CD14-positive monocyte (primary cell): Measurements from ENCODE around the gene HDGFL3. TPM values are rescaled to one million over a fixed set of nuclear protein-coding genes. Genes with fewer than 3 reads are reported as not detected.
"Not testable (repeated sequence)": the region's sequence is repeated elsewhere in the genome, so short reads cannot be mapped to it uniquely, and the experiment has no call there.

ENCODE experiments used
- DNase-seq, 3 donors: peaks; one replicate each; pipeline ENCODE4 v3.0.0-alpha.2; 2011 to 2022
- H2AFZ ChIP-seq: 2 replicates; pipeline ENCODE4 v1.6.0; 2012; ENCODE audit warnings: mild to moderate bottlenecking, low read depth, low read length, inconsistent platforms; ENCODE audit not compliant: insufficient read depth, poor library complexity, severe bottlenecking
- H3K27ac ChIP-seq, 2 donors: 1 replicate in 1 of 2; 2 replicates in 1 of 2; pipeline ENCODE4 v1.5.1; 2012 to 2013; ENCODE audit warnings: low read length in 2 of 2, control low read depth in 1 of 2, inconsistent platforms in 1 of 2, low read depth in 1 of 2, mild to moderate bottlenecking in 1 of 2
- H3K27me3 ChIP-seq, 2 donors: one replicate each; pipeline versions ENCODE4 v1.6.0 to v1.6.1; 2011 to 2013; ENCODE audit warnings: low read length in 2 of 2; ENCODE audit not compliant: control insufficient read depth in 2 of 2, insufficient read depth in 2 of 2
- H3K36me3 ChIP-seq, 2 donors: replicated peaks in 1 of 2; 1 replicate in 1 of 2; 2 replicates in 1 of 2; pipeline versions ENCODE4 v1.5.1 to v1.6.1; 2012 to 2013; ENCODE audit warnings: low read length in 2 of 2, control low read depth in 1 of 2, inconsistent platforms in 1 of 2, mild to moderate bottlenecking in 1 of 2; ENCODE audit not compliant: insufficient read depth in 2 of 2, control insufficient read depth in 1 of 2
- H3K4me1 ChIP-seq, 2 donors: 1 replicate in 1 of 2; 2 replicates in 1 of 2; pipeline versions ENCODE4 v1.5.1 to v1.6.1; 2012 to 2013; ENCODE audit warnings: low read length in 2 of 2, control low read depth in 1 of 2, inconsistent platforms in 1 of 2, mild to moderate bottlenecking in 1 of 2, moderate library complexity in 1 of 2; ENCODE audit not compliant: insufficient read depth in 2 of 2, control insufficient read depth in 1 of 2
- H3K4me2 ChIP-seq: replicated peaks from 2 replicates; pipeline ENCODE3; 2012; ENCODE audit warnings: low read length, moderate library complexity, mild to moderate bottlenecking; ENCODE audit not compliant: poor library complexity, severe bottlenecking; ENCODE audit errors: extremely low read depth
- H3K4me3 ChIP-seq, 3 experiments: fragments of 200-600 bp in 1 of 3; sonication (generic) in 1 of 3; replicated peaks in 1 of 3; 1 replicate in 2 of 3; 2 replicates in 1 of 3; pipeline ENCODE4 v1.5.1; 2011 to 2013; ENCODE audit warnings: low read length in 3 of 3, mild to moderate bottlenecking in 3 of 3, control low read depth in 2 of 3, low read depth in 2 of 3, inconsistent platforms in 1 of 3, moderate library complexity in 1 of 3
- H3K79me2 ChIP-seq: 2 replicates; pipeline ENCODE4 v1.6.0; 2012; ENCODE audit warnings: mild to moderate bottlenecking, control low read depth, inconsistent platforms, low read length, moderate library complexity; ENCODE audit not compliant: insufficient read depth
- H3K9ac ChIP-seq: 2 replicates; pipeline ENCODE4 v1.6.0; 2017; ENCODE audit warnings: low read length, mild to moderate bottlenecking; ENCODE audit not compliant: insufficient read depth, poor library complexity, severe bottlenecking
- H3K9me3 ChIP-seq, 2 donors: replicated peaks in 1 of 2; 1 replicate in 1 of 2; 2 replicates in 1 of 2; pipeline versions ENCODE4 v1.5.1 to v1.6.1; 2012 to 2013; ENCODE audit warnings: low read length in 2 of 2, control low read depth in 1 of 2; ENCODE audit not compliant: control insufficient read depth in 1 of 2, insufficient read depth in 1 of 2
- H4K20me1 ChIP-seq: 2 replicates; pipeline ENCODE4 v1.6.0; 2012; ENCODE audit warnings: mild to moderate bottlenecking, low read length, control low read depth, moderate library complexity; ENCODE audit not compliant: insufficient read depth
- H3K27ac Mint-ChIP-seq, 7 donors: one replicate each; pipeline ENCODE4 v1.8.0; 2020; ENCODE audit warnings: mild to moderate bottlenecking in 7 of 7, mixed read lengths in 7 of 7, moderate library complexity in 6 of 7, inconsistent platforms in 2 of 7
- H3K27me3 Mint-ChIP-seq, 3 donors: one replicate each; pipeline ENCODE4 v1.8.0; 2021 to 2022; ENCODE audit warnings: low read depth in 3 of 3, mild to moderate bottlenecking in 3 of 3, mixed read lengths in 3 of 3, moderate library complexity in 3 of 3, inconsistent platforms in 1 of 3
- H3K36me3 Mint-ChIP-seq, 2 donors: one replicate each; pipeline ENCODE4 v1.8.0; 2020; ENCODE audit warnings: mixed read lengths in 2 of 2, inconsistent platforms in 1 of 2, mild to moderate bottlenecking in 1 of 2
- H3K4me1 Mint-ChIP-seq: one replicate; pipeline ENCODE4 v1.8.0; 2020; ENCODE audit warnings: mild to moderate bottlenecking, mixed read lengths
- H3K4me3 Mint-ChIP-seq, 2 donors: one replicate each; pipeline ENCODE4 v1.8.0; 2020; ENCODE audit warnings: mild to moderate bottlenecking in 2 of 2, mixed read lengths in 2 of 2, moderate library complexity in 1 of 2
- H3K9me3 Mint-ChIP-seq, 7 donors: one replicate each; pipeline ENCODE4 v1.8.0; 2020 to 2022; ENCODE audit warnings: mixed read lengths in 7 of 7, mild to moderate bottlenecking in 6 of 7, moderate library complexity in 6 of 7, inconsistent platforms in 2 of 7
- CTCF ChIP-seq: fragments of 200-600 bp; IDR thresholded peaks from one replicate; pipeline ENCODE4 v1.8.0; 2022; ENCODE audit warnings: antibody characterized with exemption, mild to moderate bottlenecking
- WGBS: methylation state at CpG from one replicate; pipeline ENCODE4 v1.1.5; 2013; ENCODE audit warnings: missing lambda C conversion rate; ENCODE audit not compliant: insufficient coverage; 5-methylcytosine and 5-hydroxymethylcytosine counted together
- intact Hi-C, 2 donors: fragments of 100-400 bp; cut with micrococcal nuclease; formaldehyde crosslinking; loops; one replicate each; pipeline versions ENCODE4 v1.15.0 to v1.15.1; 2023
- polyA plus RNA-seq, 3 donors: library from polyadenylated mRNA; depleted of rRNA in 1 of 3; unstranded in 2 of 3; stranded (reverse) in 1 of 3; fragments of 300-500 nt in 2 of 3; fragments of >200 nt in 1 of 3; fragmentation: Illumina TruSeq in 2 of 3; gene quantifications; 1 replicate in 2 of 3; 2 replicates in 1 of 3; pipeline ENCODE4 v1.2.3, GENCODE V29; 2012 to 2021

Gene HDGFL3
- polyA plus RNA-seq, 3 donors, result 0.35 to 1.1 (median 0.69) TPM

DNA sequence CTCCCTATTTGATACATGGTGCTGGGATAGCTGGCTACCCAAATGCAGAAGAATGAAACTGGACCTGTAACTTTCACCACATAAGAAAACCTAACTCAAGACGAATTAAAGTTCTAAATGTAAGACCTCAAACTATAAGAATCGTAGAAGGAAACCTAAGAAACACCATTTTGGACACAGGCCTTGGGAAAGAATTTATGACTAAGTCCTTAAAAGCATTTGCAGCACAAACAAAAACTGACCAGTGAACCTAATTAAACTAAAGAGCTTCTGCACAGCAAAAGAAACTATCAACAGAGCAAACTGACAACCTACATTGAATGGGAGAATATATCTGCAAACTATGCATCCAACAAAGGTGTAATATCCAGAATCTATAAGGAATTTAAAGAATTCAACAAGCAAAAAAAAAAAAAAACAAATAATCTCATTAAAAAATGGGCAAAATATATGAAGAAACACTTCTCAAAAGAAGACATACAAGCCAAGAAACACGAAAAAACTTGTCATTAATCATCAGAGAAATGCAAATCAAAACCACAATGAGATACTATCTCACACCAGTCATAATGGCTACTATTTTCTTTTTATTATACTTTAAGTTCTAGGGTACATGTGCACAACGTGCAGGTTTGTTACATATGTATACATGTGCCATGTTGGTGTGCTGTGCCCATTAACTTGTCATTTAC is 37.0 kb downstream of the HDGFL3 start:
- H2AFZ ChIP-seq, result no peak overlapping the region

GRCh38 chr15:83169576-83169975 is 38.0 kb downstream of the HDGFL3 start:
- H3K27ac Mint-ChIP-seq, H3K4me1 ChIP-seq, H3K27ac ChIP-seq, H3K4me2 ChIP-seq, H3K9ac ChIP-seq, DNase-seq, H3K4me3 ChIP-seq, H3K4me1 Mint-ChIP-seq, intact Hi-C loops, H3K9me3 ChIP-seq, H3K27me3 Mint-ChIP-seq, H3K4me3 Mint-ChIP-seq, H3K36me3 ChIP-seq, H3K79me2 ChIP-seq, H2AFZ ChIP-seq, H3K27me3 ChIP-seq, H3K36me3 Mint-ChIP-seq, H4K20me1 ChIP-seq: not testable (repeated sequence)
- H3K9me3 Mint-ChIP-seq, result peaks cover 8 to 29% (median 19%) of the 10 kb centered on the region in 7 donors
- 93% methylated on average over 5 of the region's 5 CpGs for WGBS

More for the DNA sequence above, 37.0 kb downstream of the HDGFL3 start:
- H3K9ac ChIP-seq, result no peak overlapping the region
- H3K79me2 ChIP-seq, result no peaks in the 10 kb centered on the region
- H3K27ac ChIP-seq, result no peak overlapping the region
- Mint-ChIP-seq H3K4me1 (no peaks in the 10 kb centered on the region), H3K9me3 (peaks cover 8 to 23% (median 16%) of the 10 kb centered on the region in 7 donors), H3K27me3 (peaks cover 0 to 1% (median 1%) of the 10 kb centered on the region in 3 donors), H3K27ac (no peak overlapping the region), H3K36me3 (no peaks in the 10 kb centered on the region), H3K4me3 (no peak overlapping the region)
- TF ChIP-seq CTCF, result no peak
- intact Hi-C loops, result no loop called here
- no peak overlapping the region for H3K4me3 ChIP-seq
- WGBS, result no CpG with 5 or more reads among the region's 4 CpGs
- no peaks in the 10 kb centered on the region for H3K36me3 ChIP-seq
- H3K4me1 ChIP-seq, result no peaks in the 10 kb centered on the region
- no peak overlapping the region for H3K4me2 ChIP-seq
- peaks cover 7 to 9% of the 10 kb centered on the region in 2 donors for H3K9me3 ChIP-seq
- no peaks in the 10 kb centered on the region for H3K27me3 ChIP-seq
- no peaks in the 10 kb centered on the region for H4K20me1 ChIP-seq
- DNase-seq, result no peak
